WTC11 (cell line): ENCODE measurements around the gene ATXN10. TPM values are rescaled to one million over a fixed set of nuclear protein-coding genes. Genes with fewer than 3 reads are reported as not detected.
A peak's percentile ranks its signal among the peaks of the same experiment; 100 is the strongest.

ENCODE experiments used
- ATF1 ChIP-seq: sonication (generic); formaldehyde crosslinking; IDR thresholded peaks from 2 replicates; pipeline ENCODE4 v1.8.1; 2023; ENCODE audit warnings: mild to moderate bottlenecking, moderate library complexity, missing genetic modification reagents
- CBFB ChIP-seq: sonication (generic); formaldehyde crosslinking; IDR thresholded peaks from 2 replicates; pipeline ENCODE4 v1.8.1; 2022; ENCODE audit warnings: mild to moderate bottlenecking, low read depth, missing genetic modification reagents
- CREB1 ChIP-seq: sonication (generic); formaldehyde crosslinking; IDR thresholded peaks from 2 replicates; pipeline ENCODE4 v1.8.0; 2023; ENCODE audit warnings: mild to moderate bottlenecking, missing genetic modification reagents
- CTCF ChIP-seq: fragments of 200-600 bp; IDR thresholded peaks from 2 replicates; pipeline ENCODE4 v1.8.0; 2022; ENCODE audit warnings: antibody characterized with exemption
- E2F1 ChIP-seq: sonication (generic); formaldehyde crosslinking; IDR thresholded peaks from 2 replicates; pipeline ENCODE4 v1.8.0; 2022; ENCODE audit warnings: mild to moderate bottlenecking, missing genetic modification reagents
- E2F5 ChIP-seq: sonication (generic); formaldehyde crosslinking; IDR thresholded peaks from 2 replicates; pipeline ENCODE4 v1.8.1; 2022; ENCODE audit warnings: mild to moderate bottlenecking, moderate library complexity, missing genetic modification reagents
- FOXP4 ChIP-seq: sonication (generic); formaldehyde crosslinking; IDR thresholded peaks from 2 replicates; pipeline ENCODE4 v1.8.0; 2022; ENCODE audit warnings: mild to moderate bottlenecking, missing genetic modification reagents
- GTF2I ChIP-seq: fragments of 250-450 bp; sonication (Bioruptor Pico); conservative IDR thresholded peaks from 2 replicates; pipeline ENCODE4 v1.4.0; 2021; ENCODE audit warnings: mild to moderate bottlenecking
- JAZF1 ChIP-seq: fragments of 250-450 bp; sonication (Bioruptor Pico); IDR thresholded peaks from 2 replicates; pipeline ENCODE4 v1.9.0; 2021; ENCODE audit warnings: moderate library complexity, mild to moderate bottlenecking, inconsistent platforms
- JUN ChIP-seq: sonication (generic); formaldehyde crosslinking; IDR thresholded peaks from 2 replicates; pipeline ENCODE4 v1.8.0; 2023; ENCODE audit warnings: mild to moderate bottlenecking, missing genetic modification reagents
- MAX ChIP-seq: sonication (generic); formaldehyde crosslinking; IDR thresholded peaks from 2 replicates; pipeline ENCODE4 v1.8.0; 2022; ENCODE audit warnings: mild to moderate bottlenecking, missing genetic modification reagents
- MLX ChIP-seq: sonication (generic); formaldehyde crosslinking; IDR thresholded peaks from 2 replicates; pipeline ENCODE4 v1.8.1; 2023; ENCODE audit warnings: mild to moderate bottlenecking, missing genetic modification reagents, moderate library complexity
- NFATC4 ChIP-seq: fragments of 250-450 bp; sonication (Bioruptor Pico); IDR thresholded peaks from 2 replicates; pipeline ENCODE4 v1.9.0; 2021; ENCODE audit warnings: mild to moderate bottlenecking
- PRDM15 ChIP-seq: sonication (generic); formaldehyde crosslinking; IDR thresholded peaks from 2 replicates; pipeline ENCODE4 v1.8.0; 2022; ENCODE audit warnings: missing genetic modification reagents
- PREB ChIP-seq: sonication (generic); formaldehyde crosslinking; IDR thresholded peaks from 2 replicates; pipeline ENCODE4 v1.8.1; 2022; ENCODE audit warnings: mild to moderate bottlenecking, missing genetic modification reagents, moderate library complexity, borderline replicate concordance
- SMAD4 ChIP-seq: sonication (generic); formaldehyde crosslinking; IDR thresholded peaks from 2 replicates; pipeline ENCODE4 v1.8.0; 2022; ENCODE audit warnings: mild to moderate bottlenecking, missing genetic modification reagents
- USF2 ChIP-seq: sonication (generic); formaldehyde crosslinking; IDR thresholded peaks from 2 replicates; pipeline ENCODE4 v1.8.1; 2023; ENCODE audit warnings: mild to moderate bottlenecking, missing genetic modification reagents, moderate library complexity
- ZNF232 ChIP-seq: sonication (generic); formaldehyde crosslinking; IDR thresholded peaks from 2 replicates; pipeline ENCODE4 v1.8.0; 2022; ENCODE audit warnings: mild to moderate bottlenecking, missing genetic modification reagents
- ZNF317 ChIP-seq: sonication (generic); formaldehyde crosslinking; IDR thresholded peaks from 2 replicates; pipeline ENCODE4 v1.8.1; 2023; ENCODE audit warnings: low read depth, mild to moderate bottlenecking, moderate library complexity, missing genetic modification reagents, borderline replicate concordance
- ZNF396 ChIP-seq: fragments of 250-450 bp; sonication (Bioruptor Pico); IDR thresholded peaks from 2 replicates; pipeline ENCODE4 v1.8.0; 2021; ENCODE audit warnings: mild to moderate bottlenecking, moderate library complexity, borderline replicate concordance
- ZNF423 ChIP-seq: fragments of 250-450 bp; sonication (Bioruptor Pico); IDR thresholded peaks from 2 replicates; pipeline ENCODE4 v2.1.2; 2022; ENCODE audit warnings: mild to moderate bottlenecking, moderate library complexity
- ZSCAN18 ChIP-seq: fragments of 250-450 bp; sonication (Bioruptor Pico); IDR thresholded peaks from 2 replicates; pipeline ENCODE4 v2.1.2; 2022; ENCODE audit warnings: mild to moderate bottlenecking, moderate library complexity
- total RNA-seq: library from RNA; stranded (reverse); gene quantifications from 3 replicates; pipeline ENCODE4 v1.2.3, GENCODE V29; 2021

Gene ATXN10
- total RNA-seq, 1 experiment from 2014 or later = 185 TPM

GRCh38 chr22:45645526-45646414 is 25.9 kb upstream of the ATXN10 start (continued):
- TF ChIP-seq PRDM15 (CRISPR knock-in tag) (no peak), SMAD4 (CRISPR knock-in tag) (no peak), FOXP4 (CRISPR knock-in tag) (no peak), ZNF396 (no peak), MAX (CRISPR knock-in tag) (peak; percentile 68; the same call in 1 of the 2 replicates), NFATC4 (CRISPR knock-in tag) (no peak), ATF1 (CRISPR knock-in tag) (no peak), ZNF232 (no peak), ZNF317 (no peak), MLX (CRISPR knock-in tag) (no peak), E2F5 (CRISPR knock-in tag) (peak; percentile 34; the same call in 1 of the 2 replicates), CREB1 (CRISPR knock-in tag) (no peak), JAZF1 (no peak), CTCF (peak; percentile 88), USF2 (CRISPR knock-in tag) (peak; percentile 73), GTF2I (CRISPR knock-in tag) (no peak), ZSCAN18 (no peak), JUN (CRISPR knock-in tag) (no peak), CBFB (CRISPR knock-in tag) (peak; percentile 56; the same call in 1 of the 2 replicates), E2F1 (CRISPR knock-in tag) (no peak), PREB (CRISPR knock-in tag) (no peak), ZNF423 (CRISPR knock-in tag) (no peak)
